ENCODE data around the gene SIMC1. TPM values are rescaled to one million over a fixed set of nuclear protein-coding genes. Genes with fewer than 3 reads are reported as not detected.

SIMC1 gene
- total and polyA plus RNA-seq, 2 of the 4 experiments (the other 2 are of a cell fraction): 8.2 to 11.7 TPM

DNA sequence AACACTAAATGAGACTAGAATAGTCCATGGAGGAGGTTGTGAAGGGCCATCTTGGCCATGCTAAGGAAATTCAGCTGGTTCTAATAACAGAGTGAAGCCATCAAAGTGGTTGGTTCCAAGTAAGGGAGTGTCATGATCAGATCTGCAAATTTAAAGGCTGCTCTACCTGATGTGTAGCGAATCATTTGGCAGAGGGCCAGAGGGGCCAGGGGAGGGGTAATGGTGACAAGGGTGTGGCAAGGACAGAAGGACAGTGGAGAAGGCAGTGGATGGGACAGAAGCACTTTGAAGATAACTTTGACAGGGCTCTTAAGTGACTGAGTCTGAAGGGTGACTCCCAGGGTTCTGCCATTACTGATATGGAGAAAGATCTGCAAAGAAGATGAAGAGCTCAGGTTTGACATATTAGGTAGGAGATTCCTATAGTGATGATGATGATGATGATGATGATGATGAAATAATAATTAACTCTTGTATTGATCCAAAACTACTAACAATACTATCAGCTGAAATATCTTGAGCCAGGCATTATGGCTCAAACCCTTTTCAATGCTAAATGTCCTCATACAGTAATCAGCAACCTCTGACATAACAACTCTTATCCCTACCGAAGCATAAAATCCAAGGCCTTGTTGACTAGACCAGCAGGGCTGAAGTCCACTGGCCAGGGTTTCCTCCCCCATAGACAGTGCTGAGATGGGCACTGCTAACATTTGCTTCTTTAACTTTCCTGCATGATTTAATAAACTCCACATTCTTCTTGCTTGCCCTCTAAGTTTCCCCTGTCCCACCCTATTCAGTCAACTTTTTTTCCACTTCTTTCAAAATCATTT lies 103.3 kb downstream of the SIMC1 start:
- no peaks in the 10 kb centered on the region for H3K9me1 ChIP-seq (ENCODE audit: insufficient read depth, low read length)
- H2BK5ac ChIP-seq (ENCODE audit: low read depth, low read length, poor library complexity, severe bottlenecking): no peak overlapping the region
- ChIA-PET POLR2A (ENCODE audit: unreplicated experiment) (no interaction called here), CTCF (no interaction called here)
- 100% methylated on average over 2 of the region's 2 CpGs; no CpG with 5 or more reads in 1 of the 2 experiments for WGBS, 2 experiments (ENCODE audit: extremely low coverage in 2 of 2, insufficient read length in 1 of 2)
- no peak overlapping the region for H3K4me2 ChIP-seq (ENCODE audit: low read depth, low read length)
- H3K56ac ChIP-seq (ENCODE audit: extremely low read depth, insufficient read depth, low read length): no peak overlapping the region
- H3K4me3 ChIP-seq (ENCODE audit: insufficient read depth, low read depth, low read length): no peak overlapping the region
- no peak overlapping the region for H2BK20ac ChIP-seq (ENCODE audit: low read depth, low read length)
- in situ Hi-C loops (cut with MboI; ENCODE audit: low sequenced_read_pairs) (loop anchor here (25.0 kb wide), 1 partner anchor 604 kb away; no protein-coding TSS in a partner anchor), dilution Hi-C loops (cut with HindIII; ENCODE audit: low sequenced_read_pairs, unreplicated experiment) (no loop called here), intact Hi-C loops (cut with micrococcal nuclease) (no loop called here)
- H2AK9ac ChIP-seq (replicated peaks; ENCODE audit: low read depth, low read length, poor library complexity): no peak overlapping the region
- ATAC-seq (ENCODE audit: low read depth) (no peak), DNase-seq (no peak)
- no TSS peak for BruUV-seq (replicated peaks)
- no peak overlapping the region for H3K9ac ChIP-seq (ENCODE audit: low read depth, low read length)
- no peak overlapping the region for H2BK15ac ChIP-seq (ENCODE audit: low read depth, low read length)
- H4K20me1 ChIP-seq (ENCODE audit: insufficient read depth, low read length): no peaks in the 10 kb centered on the region
- peaks cover 30% of the 10 kb centered on the region for H3K36me3 ChIP-seq (ENCODE audit: control insufficient read depth, insufficient read depth, low read length)
- no peaks in the 10 kb centered on the region for H3K79me1 ChIP-seq (ENCODE audit: low read depth in 1 of 2, low read length in 2 of 2)
- H3K27me3 ChIP-seq (ENCODE audit: control insufficient read depth, insufficient read depth, low read length): no peaks in the 10 kb centered on the region
- H3K18ac ChIP-seq (ENCODE audit: low read depth, low read length): no peak overlapping the region
- no peaks in the 10 kb centered on the region for H3K9me3 ChIP-seq (ENCODE audit: control insufficient read depth, insufficient read depth, low read length)
- no peak overlapping the region for H2BK120ac ChIP-seq (ENCODE audit: low read depth, low read length)
- no peak for TF ChIP-seq CEBPB (IDR thresholded peaks at IDR 0.05; ENCODE audit: low read depth, low read length)
- TF ChIP-seq, protein P1, sequence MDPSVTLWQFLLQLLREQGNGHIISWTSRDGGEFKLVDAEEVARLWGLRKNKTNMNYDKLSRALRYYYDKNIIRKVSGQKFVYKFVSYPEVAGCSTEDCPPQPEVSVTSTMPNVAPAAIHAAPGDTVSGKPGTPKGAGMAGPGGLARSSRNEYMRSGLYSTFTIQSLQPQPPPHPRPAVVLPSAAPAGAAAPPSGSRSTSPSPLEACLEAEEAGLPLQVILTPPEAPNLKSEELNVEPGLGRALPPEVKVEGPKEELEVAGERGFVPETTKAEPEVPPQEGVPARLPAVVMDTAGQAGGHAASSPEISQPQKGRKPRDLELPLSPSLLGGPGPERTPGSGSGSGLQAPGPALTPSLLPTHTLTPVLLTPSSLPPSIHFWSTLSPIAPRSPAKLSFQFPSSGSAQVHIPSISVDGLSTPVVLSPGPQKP (IDR thresholded peaks at IDR 0.05; ENCODE audit: borderline replicate concordance, low read depth, low read length): no peak
- no peak for TF ChIP-seq MAFK (IDR thresholded peaks at IDR 0.05; ENCODE audit: low read depth, low read length)
- TF ChIP-seq FOS (IDR thresholded peaks at IDR 0.05; ENCODE audit: low read depth, low read length): no peak
- TF ChIP-seq RFX5 (IDR thresholded peaks at IDR 0.05; ENCODE audit: low read depth, low read length): no peak
- no peak for TF ChIP-seq POLR2A (IDR thresholded peaks at IDR 0.05; ENCODE audit: low read depth, low read length)
- no peak for TF ChIP-seq NFE2L2 (IDR thresholded peaks at IDR 0.05; ENCODE audit: low read depth, low read length)
- TF ChIP-seq BHLHE40 (IDR thresholded peaks at IDR 0.05; ENCODE audit: low read depth, low read length): no peak
- no peak overlapping the region for H4K91ac ChIP-seq (ENCODE audit: insufficient read depth, low read depth, low read length)
- no peak overlapping the region for H3K27ac ChIP-seq (ENCODE audit: insufficient read depth, low read length)
- no peak overlapping the region for H2AFZ ChIP-seq (replicated peaks; ENCODE audit: low read length, poor library complexity)
- H3K14ac ChIP-seq (replicated peaks; ENCODE audit: low read depth, low read length): no peak overlapping the region
- H3K23ac ChIP-seq (ENCODE audit: low read depth, low read length): no peak overlapping the region
- H3K4ac ChIP-seq (ENCODE audit: low read depth, low read length): no peak overlapping the region
- H2AK5ac ChIP-seq (ENCODE audit: low read depth, low read length): no peak overlapping the region
- H4K8ac ChIP-seq (ENCODE audit: low read depth in 2 of 2, low read length in 2 of 2): no peak overlapping the region
- H3K4me1 ChIP-seq (ENCODE audit: control insufficient read depth, insufficient read depth, low read length): no peaks in the 10 kb centered on the region
- H4K5ac ChIP-seq (ENCODE audit: low read depth, low read length): no peak overlapping the region

All from IMR-90 (cell line).